IPS DF 4.7 (cell line): ENCODE measurements around the gene CD34.

Experiments used
- DNase-seq: peaks from one replicate; pipeline ENCODE4 v3.0.0-alpha.2; 2013; ENCODE audit warnings: low spot score; ENCODE audit errors: extremely low read depth

Gene CD34

GRCh38 chr1:207856276-207857023, 54.5 kb downstream of the CD34 start:
- DNase-seq, result no peak

DNA sequence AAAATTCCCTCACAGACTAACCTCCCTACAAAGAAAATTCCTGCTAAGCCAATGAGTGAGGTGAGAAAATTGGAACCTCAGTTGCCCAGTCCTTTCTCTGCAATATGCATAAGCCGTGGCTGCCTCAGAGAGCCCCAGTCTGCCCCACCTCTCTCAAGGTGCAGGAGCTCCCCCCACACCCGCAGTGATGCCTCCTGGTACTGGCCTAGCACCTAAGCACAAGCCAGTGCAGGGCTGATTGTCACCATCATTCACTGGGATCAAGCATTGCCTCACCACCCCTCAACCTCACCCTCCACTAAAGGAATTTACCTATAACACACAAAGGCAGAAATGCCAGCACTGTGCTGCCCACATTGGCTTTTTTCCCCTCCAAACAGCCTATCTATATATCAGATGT, 56.9 kb downstream of the CD34 start:
- no peak for DNase-seq

DNA sequence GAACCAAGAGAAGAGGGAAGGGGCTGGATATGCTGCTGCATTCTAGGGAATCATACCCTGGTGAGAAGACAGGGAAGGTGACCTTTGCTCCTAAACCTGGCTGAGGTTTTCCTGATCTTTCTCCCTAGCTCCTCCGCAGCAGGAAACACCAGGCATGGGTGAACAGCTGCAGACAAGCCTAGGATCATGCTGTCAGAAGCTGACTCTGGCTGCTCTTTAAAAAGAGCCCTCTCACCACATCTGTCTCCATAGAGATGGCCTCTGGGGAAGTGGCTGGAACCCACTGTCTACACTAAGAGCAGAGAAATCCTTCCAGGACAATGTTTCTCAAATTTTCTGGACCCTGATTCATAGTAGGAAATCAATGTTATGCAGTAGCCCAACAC, 57.6 kb downstream of the CD34 start:
- DNase-seq, result no peak

GRCh38 chr1:207852576-207853371, 58.2 kb downstream of the CD34 start:
- no peak for DNase-seq

GRCh38 chr1:207851696-207852095, 59.2 kb downstream of the CD34 start:
- no peak for DNase-seq

DNA sequence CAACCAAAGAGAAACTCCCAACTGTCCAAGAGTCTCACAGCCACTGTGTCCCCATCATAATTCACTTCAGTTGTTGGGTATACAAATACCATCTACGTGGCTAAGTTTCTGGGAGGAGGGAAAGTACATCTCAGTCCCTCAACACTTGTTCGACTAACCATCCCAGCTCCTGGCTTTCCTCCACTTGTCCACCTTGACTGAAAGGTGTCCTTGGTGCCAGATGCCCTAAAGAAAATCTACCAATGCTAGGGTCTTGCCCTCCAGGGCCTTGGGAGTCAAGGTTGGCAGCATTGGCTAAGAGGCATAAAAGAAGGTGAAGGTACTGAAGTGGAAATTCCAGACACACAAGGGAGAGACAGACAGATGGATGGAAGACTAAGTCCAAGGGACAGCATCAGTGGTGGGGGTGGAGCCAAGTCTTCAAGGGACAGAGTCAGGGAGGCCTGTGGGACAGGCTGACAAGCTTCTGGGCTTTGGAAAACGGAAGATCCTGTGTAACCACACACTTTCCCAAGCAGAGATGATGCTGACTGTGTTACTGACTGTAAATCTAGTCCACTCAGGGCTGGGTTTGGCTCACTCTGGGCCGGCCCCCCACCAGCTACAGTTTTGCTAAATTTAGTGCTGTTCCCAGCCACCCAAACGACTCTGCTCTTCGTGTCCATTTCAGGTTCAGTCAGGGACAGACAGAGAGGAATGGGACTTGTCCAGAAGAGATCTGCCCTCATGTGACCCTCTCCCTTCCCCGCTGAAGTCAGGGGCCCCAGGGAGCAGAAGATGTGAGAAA, 60.1 kb downstream of the CD34 start:
- no peak for DNase-seq

DNA sequence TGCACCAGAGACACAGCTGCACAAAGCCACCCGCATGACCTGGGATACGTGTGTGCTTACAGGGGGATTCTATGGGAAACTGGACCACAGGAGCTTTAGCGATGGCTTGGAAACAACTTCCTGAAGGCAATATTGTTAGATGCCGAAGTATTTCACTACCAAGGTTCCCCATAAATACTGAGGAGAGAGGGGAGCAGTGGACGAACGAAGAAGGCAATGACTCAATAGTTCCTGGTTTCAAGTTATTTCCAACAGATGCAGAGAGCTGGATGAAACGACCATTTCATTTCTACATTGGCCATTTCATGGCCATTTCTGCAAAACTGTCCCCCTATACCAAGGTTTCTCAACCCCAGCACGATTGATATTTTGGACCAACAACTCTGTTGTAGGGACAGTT, 61.3 kb downstream of the CD34 start:
- DNase-seq, result no peak

DNA sequence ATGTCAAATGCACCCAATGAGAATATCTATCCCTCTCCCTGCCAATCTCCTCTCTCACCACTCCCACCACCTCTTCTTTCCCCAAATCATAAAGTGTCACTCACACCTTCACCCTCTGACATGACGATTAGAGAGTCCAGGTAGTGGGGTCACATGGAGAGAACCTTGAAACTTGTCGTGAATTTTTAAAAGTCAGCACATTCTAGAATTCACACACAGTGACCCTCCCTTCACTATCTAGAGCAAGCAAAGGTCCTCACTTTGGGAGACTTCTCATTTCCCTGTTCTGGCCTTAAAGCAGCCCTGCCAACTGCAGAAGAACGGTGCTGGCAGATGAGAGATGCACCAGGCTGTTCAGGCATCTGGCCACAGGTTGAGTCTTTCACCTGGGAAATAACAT, 61.9 kb downstream of the CD34 start:
- no peak for DNase-seq

DNA sequence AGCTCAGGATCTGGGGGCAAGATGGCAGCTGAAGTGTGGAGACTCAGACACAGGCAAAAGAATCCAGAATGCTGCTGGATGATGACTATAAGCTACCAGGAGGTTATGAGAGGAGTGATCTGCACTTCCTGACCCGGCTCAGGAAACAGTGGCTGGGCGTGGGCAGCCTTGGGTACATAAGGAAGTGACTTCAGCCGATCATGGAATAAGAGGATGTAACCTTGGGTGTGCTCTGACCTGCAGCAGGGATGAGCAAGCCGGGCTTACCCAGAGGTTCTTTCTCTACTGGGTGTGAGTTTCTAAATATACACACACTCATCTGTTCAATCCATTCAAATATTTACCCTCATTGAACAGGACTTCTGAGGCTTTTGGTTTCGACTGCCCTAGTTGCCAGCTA, 62.7 kb downstream of the CD34 start:
- DNase-seq, result no peak

GRCh38 chr1:207847116-207847515, 63.8 kb downstream of the CD34 start:
- DNase-seq, result no peak

DNA sequence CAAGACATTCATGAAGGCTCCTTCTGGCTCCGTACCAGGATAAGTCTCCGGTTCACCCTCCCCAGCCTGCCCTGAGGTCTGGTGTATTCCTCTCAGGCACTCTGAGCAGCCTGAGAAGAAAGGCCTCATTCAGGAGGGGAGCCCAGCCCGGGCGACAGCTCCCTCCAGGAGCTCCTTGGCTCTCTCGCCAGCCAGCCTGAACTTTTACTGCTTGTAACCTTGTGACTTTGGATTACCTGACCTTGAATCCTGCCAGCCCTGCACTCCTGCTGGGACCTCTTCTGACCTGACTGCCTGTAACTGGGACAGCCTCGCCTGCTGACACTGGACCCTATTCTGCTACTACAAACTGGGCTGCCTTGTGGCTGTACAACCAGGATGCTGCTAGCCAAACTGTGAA, 65.8 kb downstream of the CD34 start:
- no peak for DNase-seq

- DNase-seq, result no peak
Observed at GRCh38 chr1:207844371-207844770, 66.6 kb downstream of the CD34 start.

- no peak for DNase-seq
Observed at GRCh38 chr1:207842506-207842905, 68.4 kb downstream of the CD34 start.

GRCh38 chr1:207841901-207842300, 69.0 kb downstream of the CD34 start:
- DNase-seq, result no peak

- DNase-seq, result no peak
Observed at GRCh38 chr1:207841293-207841692, 69.6 kb downstream of the CD34 start.

DNA sequence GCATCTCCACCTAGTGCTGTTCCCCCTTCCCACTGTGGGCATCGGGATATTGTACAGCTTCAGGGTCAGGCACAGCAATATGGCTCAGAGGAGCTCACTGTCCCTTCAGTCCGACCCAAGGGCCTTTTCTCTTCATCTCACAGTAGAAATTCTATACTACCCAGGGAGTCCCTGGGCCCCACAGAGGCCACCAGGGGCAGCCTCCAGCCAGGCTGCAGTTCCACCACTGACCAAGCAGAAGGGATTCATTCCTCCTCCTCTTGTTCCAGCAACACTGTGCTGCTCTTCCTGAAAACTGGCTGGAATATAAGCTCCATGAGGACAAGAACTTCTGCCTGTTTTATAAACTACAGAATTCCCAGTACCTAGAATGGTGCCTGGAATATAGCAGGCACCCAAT, 70.5 kb downstream of the CD34 start:
- DNase-seq, result no peak

- no peak for DNase-seq
Observed at GRCh38 chr1:207839083-207839413, 71.9 kb downstream of the CD34 start.

DNA sequence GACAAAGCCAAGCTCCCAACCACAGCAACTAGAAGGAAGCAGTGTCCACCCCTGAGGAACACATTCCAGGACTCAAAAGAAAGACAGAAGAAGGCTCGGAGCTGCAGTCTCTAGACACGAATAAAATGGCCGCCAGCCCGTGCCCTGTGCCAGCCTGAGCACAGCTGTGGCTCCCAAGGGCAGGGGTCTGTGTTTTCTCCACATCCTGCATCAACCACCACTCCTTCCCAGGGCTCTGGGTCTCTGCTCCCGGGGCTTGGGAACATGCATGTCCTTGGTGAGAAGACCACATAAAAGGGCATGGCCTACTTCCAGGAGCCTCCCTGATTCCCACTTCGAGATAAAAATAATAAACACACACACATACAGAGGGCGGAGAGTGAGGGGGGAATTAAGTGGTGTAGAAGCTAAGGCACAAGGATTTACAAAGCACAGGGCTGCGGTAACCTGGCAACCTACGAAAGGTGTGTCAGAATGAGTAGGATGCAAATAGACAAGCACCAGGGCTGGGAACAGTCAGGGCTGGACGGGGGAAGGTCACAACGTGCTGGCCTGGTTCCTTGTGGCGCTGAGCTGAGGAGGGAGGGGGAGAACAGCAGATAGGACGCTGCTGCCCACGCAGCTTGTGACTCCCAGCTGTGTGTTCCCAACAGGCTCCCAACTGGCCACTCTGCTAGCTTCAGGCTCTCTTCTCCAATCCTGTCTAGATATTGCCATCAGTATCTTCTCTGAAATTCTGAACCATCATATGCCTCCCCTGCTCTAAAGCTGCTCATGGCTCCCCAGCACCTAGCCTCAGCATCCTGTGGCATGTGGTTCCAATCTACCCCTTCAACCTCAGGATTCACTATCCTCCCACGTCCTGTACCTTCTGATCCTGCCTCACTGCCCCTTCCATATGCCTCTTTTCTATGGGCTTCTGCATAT, 72.5 kb downstream of the CD34 start:
- no peak for DNase-seq

GRCh38 chr1:207837673-207838072, 73.3 kb downstream of the CD34 start:
- no peak for DNase-seq

DNA sequence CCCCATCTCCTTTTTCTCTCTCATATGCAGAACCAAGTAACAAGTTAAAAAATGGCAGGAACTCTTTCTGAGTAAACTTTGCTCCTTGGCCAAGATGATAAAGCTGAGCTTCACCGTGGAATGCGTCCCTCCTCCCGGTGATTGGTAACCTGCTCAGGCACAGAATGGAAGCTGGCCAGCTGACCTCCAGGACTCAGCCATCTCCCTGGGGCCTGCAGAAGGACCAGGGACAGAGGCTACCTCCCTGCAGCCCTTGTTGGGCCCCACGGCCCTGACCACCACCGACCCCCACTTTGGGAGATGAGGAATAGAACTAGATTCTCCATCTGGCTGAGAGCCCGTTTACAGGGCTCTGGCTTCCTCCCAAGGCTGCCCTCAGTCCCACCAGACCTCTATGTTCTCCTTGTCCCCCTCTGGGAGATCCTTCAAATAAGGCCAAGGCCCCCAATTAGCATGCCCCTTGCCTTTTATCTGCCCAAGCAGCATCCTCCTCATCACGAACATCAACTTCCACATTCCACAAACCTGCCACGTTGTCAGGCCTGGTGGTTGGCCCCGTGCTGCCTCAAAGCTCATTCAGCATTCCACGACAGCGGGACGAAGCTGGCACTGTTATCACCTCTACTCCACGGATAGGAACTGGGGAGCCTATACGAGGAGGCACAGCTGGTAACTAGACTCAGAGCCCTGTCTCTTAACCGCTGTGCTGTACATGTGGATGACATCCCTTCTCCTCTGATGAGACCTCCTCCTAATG, 74.2 kb downstream of the CD34 start:
- no peak for DNase-seq

DNA sequence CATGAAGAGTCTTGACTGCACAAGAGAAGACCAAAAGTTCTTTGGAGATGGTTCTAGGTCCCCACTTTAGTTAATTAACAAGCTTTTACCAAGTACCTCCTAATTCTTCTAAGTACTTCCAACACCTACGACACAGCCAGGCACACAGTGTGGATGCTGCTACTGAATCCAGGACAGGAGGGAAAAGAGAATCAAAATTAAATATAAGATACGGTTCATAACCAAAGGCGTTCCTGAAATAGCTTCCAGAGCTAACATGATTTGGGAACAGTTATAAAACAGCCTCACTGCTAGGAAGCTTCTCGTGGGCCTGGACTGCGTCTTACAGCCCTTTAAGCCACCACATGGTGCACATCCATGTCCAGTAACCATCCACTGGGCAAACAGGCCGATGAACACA, 75.0 kb downstream of the CD34 start:
- no peak for DNase-seq
